Osteoblast (primary cell): ENCODE measurements around the gene PLTP. TPM values are rescaled to one million over a fixed set of nuclear protein-coding genes. Genes with fewer than 3 reads are reported as not detected.

Source experiments
- DNase-seq: peaks from one replicate; pipeline ENCODE4 v3.0.0; 2011; ENCODE audit warnings: low spot score, mixed read lengths; ENCODE audit not compliant: insufficient read length; ENCODE audit errors: missing footprints
- H2AFZ ChIP-seq: 2 replicates; pipeline ENCODE4 v1.6.0; 2011; ENCODE audit warnings: mild to moderate bottlenecking, low read length
- H3K27ac ChIP-seq: 2 replicates; pipeline ENCODE4 v1.5.1; 2011; ENCODE audit warnings: mild to moderate bottlenecking, low read depth, low read length, moderate library complexity
- H3K27me3 ChIP-seq: 2 replicates; pipeline ENCODE4 v1.6.0; 2012; ENCODE audit warnings: mild to moderate bottlenecking, control low read depth, inconsistent platforms, low read length, moderate library complexity; ENCODE audit not compliant: insufficient read depth
- H3K36me3 ChIP-seq: 2 replicates; pipeline ENCODE4 v1.5.1; 2011; ENCODE audit warnings: mild to moderate bottlenecking, low read length, control low read depth, moderate library complexity; ENCODE audit not compliant: insufficient read depth
- H3K4me1 ChIP-seq: 2 replicates; pipeline ENCODE4 v1.5.1; 2011; ENCODE audit warnings: mild to moderate bottlenecking, low read length, control low read depth, moderate library complexity; ENCODE audit not compliant: insufficient read depth
- H3K4me2 ChIP-seq: 2 replicates; pipeline ENCODE4 v1.6.0; 2011; ENCODE audit warnings: mild to moderate bottlenecking, low read length; ENCODE audit not compliant: insufficient read depth
- H3K4me3 ChIP-seq: fragments of 200-600 bp; sonication (generic); 3 replicates; pipeline ENCODE4 v1.5.1; 2012; ENCODE audit warnings: mild to moderate bottlenecking, low read length, inconsistent platforms; ENCODE audit not compliant: insufficient read depth
- H3K79me2 ChIP-seq: 2 replicates; pipeline ENCODE4 v1.6.0; 2012; ENCODE audit warnings: mild to moderate bottlenecking, low read length, control low read depth, inconsistent platforms; ENCODE audit not compliant: insufficient read depth
- H3K9me3 ChIP-seq: 2 replicates; pipeline ENCODE4 v1.5.1; 2011; ENCODE audit warnings: low read depth, low read length, control low read depth
- H4K20me1 ChIP-seq: 2 replicates; pipeline ENCODE4 v1.6.0; 2012; ENCODE audit warnings: mild to moderate bottlenecking, low read length, control low read depth; ENCODE audit not compliant: insufficient read depth
- total RNA-seq: library from RNA; depleted of rRNA; stranded (reverse); fragments of >200 nt; gene quantifications from 2 replicates; pipeline ENCODE4 v1.2.3, GENCODE V29; 2012
- TF ChIP-seq, protein P1 (sequence below): IDR thresholded peaks from 2 replicates; pipeline ENCODE4 v1.5.1; 2011; ENCODE audit warnings: mild to moderate bottlenecking, low read depth, low read length, moderate library complexity; ENCODE audit errors: extremely low read depth

The PLTP gene
- total RNA-seq, 1 donor = 21.7 TPM

- no peak overlapping the region for H3K27ac ChIP-seq
- H3K4me3 ChIP-seq = no peak overlapping the region
- peaks cover 29% of the 10 kb centered on the region for H3K79me2 ChIP-seq
- H3K4me1 ChIP-seq = peaks cover 16% of the 10 kb centered on the region
- TF ChIP-seq, protein P1, sequence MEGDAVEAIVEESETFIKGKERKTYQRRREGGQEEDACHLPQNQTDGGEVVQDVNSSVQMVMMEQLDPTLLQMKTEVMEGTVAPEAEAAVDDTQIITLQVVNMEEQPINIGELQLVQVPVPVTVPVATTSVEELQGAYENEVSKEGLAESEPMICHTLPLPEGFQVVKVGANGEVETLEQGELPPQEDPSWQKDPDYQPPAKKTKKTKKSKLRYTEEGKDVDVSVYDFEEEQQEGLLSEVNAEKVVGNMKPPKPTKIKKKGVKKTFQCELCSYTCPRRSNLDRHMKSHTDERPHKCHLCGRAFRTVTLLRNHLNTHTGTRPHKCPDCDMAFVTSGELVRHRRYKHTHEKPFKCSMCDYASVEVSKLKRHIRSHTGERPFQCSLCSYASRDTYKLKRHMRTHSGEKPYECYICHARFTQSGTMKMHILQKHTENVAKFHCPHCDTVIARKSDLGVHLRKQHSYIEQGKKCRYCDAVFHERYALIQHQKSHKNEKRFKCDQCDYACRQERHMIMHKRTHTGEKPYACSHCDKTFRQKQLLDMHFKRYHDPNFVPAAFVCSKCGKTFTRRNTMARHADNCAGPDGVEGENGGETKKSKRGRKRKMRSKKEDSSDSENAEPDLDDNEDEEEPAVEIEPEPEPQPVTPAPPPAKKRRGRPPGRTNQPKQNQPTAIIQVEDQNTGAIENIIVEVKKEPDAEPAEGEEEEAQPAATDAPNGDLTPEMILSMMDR = no peak
- H2AFZ ChIP-seq = no peak overlapping the region
- H3K27me3 ChIP-seq = no peaks in the 10 kb centered on the region
- no peaks in the 10 kb centered on the region for H3K9me3 ChIP-seq
- H4K20me1 ChIP-seq = peaks cover 16% of the 10 kb centered on the region
- peaks cover 71% of the 10 kb centered on the region for H3K36me3 ChIP-seq
- H3K4me2 ChIP-seq = no peak overlapping the region
- DNase-seq = peak; percentile 27
Observed at GRCh38 chr20:45940053-45940452, 28.1 kb upstream of the PLTP start.

DNA sequence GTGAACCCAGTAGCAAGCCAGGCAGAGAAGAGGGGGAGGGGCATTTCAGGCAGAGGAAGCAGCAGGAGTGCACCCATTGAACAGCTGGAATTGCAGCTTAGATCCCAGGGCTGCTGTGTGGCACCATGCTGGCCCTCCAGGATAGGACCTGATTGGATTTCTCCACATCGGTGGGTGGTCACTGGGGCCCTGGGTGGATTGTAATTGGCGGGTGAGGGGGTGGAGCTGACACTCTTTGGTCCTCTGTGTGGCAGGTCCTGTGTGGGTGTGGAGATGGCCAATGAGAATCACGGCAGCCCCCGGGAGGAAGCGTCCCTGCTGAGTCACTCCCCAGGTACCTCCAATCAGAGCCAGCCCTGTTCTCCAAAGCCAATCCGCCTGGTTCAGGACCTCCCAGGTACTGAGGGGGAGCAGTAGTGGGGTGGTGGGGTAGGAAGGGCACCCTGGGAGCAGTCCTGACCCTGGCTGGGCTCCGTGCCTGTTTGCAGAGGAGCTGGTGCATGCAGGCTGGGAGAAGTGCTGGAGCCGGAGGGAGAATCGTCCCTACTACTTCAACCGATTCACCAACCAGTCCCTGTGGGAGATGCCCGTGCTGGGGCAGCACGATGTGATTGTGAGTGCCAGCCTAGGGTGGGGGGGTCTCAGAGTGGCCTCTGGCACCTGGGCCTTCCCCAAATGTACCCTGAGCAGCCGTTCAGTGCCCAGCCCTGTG is 26.9 kb upstream of the PLTP start:
- DNase-seq = peak; percentile 58
- Histone ChIP-seq H3K27me3 (no peaks in the 10 kb centered on the region), H4K20me1 (peaks cover 21% of the 10 kb centered on the region), H3K4me3 (no peak overlapping the region), H3K4me1 (peaks cover 10% of the 10 kb centered on the region), H3K9me3 (no peaks in the 10 kb centered on the region), H3K79me2 (peaks cover 34% of the 10 kb centered on the region), H2AFZ (no peak overlapping the region), H3K36me3 (peaks cover 60% of the 10 kb centered on the region), H3K4me2 (no peak overlapping the region), H3K27ac (no peak overlapping the region)
- TF ChIP-seq, protein P1 = no peak

DNA sequence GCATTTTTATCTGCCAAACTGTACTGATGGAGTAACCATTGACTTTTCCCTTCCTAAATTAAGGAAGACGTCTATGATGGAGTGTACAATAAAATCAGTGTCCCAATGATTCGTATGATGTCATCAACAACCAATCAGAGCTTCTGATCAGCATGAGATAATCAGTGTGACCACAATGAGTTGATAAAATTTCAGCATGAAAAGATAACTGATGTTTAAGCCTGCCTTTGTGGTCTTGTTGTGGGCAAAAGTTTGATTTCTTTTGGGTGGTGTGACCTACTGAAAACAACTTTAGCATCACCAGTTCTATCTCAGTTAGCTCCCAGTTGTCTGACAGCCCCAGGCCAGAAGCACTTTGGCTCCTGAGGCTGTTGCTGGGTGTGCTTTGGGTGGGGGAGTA is 25.8 kb upstream of the PLTP start:
- Histone ChIP-seq H2AFZ (no peak overlapping the region), H3K79me2 (peaks cover 45% of the 10 kb centered on the region), H3K4me2 (no peak overlapping the region), H3K4me1 (peaks cover 16% of the 10 kb centered on the region), H3K27me3 (no peaks in the 10 kb centered on the region), H3K9me3 (no peaks in the 10 kb centered on the region), H3K36me3 (peaks cover 51% of the 10 kb centered on the region), H3K4me3 (no peak overlapping the region), H3K27ac (peak overlapping the region; percentile 37), H4K20me1 (peaks cover 32% of the 10 kb centered on the region)
- DNase-seq = no peak
- TF ChIP-seq, protein P1 = no peak

DNA sequence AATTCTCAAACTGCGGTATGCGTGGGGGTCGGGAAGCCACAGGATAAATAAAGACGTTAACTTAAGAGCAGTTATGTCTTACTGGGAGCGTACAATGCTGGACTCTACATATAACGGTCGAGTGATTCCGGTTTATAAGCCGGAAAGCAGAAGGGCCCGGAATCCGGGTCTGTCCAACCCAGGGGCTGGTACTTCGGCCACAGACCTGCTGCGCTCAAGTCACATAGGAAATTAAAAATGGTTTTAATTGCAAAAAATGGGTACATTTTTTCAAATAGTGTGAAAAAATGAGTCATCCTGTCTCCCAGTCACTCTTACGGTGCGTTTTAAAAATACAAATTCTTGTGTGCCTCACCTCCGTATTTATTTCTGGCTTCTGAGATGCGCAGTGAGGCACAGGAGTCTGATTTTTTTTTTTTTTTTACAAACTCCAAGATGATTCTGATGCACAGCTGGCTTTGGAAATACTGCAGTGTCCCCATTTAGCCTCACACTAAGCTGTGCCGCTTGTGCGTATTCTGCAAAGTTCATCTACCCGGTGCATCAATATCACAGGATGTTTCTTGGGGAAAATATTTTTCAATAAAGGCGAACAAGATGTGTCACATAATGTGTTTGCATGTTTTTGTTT is 23.6 kb upstream of the PLTP start:
- Histone ChIP-seq H3K36me3 (peaks cover 37% of the 10 kb centered on the region), H3K4me2 (peak overlapping the region; percentile 87), H3K27me3 (no peaks in the 10 kb centered on the region), H3K27ac (peak overlapping the region; percentile 92), H3K4me1 (peaks cover 16% of the 10 kb centered on the region), H4K20me1 (peaks cover 40% of the 10 kb centered on the region), H3K9me3 (no peaks in the 10 kb centered on the region), H3K79me2 (peaks cover 53% of the 10 kb centered on the region), H2AFZ (peak overlapping the region; percentile 92), H3K4me3 (peak overlapping the region; percentile 100)
- peak; percentile 93 for DNase-seq
- TF ChIP-seq, protein P1 = no peak
